BLaER1 (cell line): ENCODE results near the gene CORO6.

ENCODE experiments used
- H3K27ac ChIP-seq: shearing (Covaris generic); formaldehyde crosslinking; 2 replicates; pipeline ENCODE4 v1.8.1; 2022
- H3K27me3 ChIP-seq: shearing (Covaris generic); formaldehyde crosslinking; 2 replicates; pipeline ENCODE4 v1.8.1; 2022
- H3K36me3 ChIP-seq: shearing (Covaris generic); formaldehyde crosslinking; 2 replicates; pipeline ENCODE4 v1.8.1; 2022
- H3K4me1 ChIP-seq: shearing (Covaris generic); formaldehyde crosslinking; 2 replicates; pipeline ENCODE4 v1.8.1; 2022
- H3K4me2 ChIP-seq: shearing (Covaris generic); formaldehyde crosslinking; 2 replicates; pipeline ENCODE4 v1.8.1; 2022
- H3K4me3 ChIP-seq: shearing (Covaris generic); formaldehyde crosslinking; 2 replicates; pipeline ENCODE4 v1.8.1; 2022
- H3K9ac ChIP-seq: shearing (Covaris generic); formaldehyde crosslinking; 2 replicates; pipeline ENCODE4 v1.8.1; 2022
- H3K9me3 ChIP-seq: shearing (Covaris generic); formaldehyde crosslinking; 2 replicates; pipeline ENCODE4 v1.8.1; 2022
- H4K20me1 ChIP-seq: shearing (Covaris generic); formaldehyde crosslinking; 2 replicates; pipeline ENCODE4 v1.8.1; 2022
- Cebpa-rat ChIP-seq: shearing (Covaris generic); IDR thresholded peaks from 2 replicates; pipeline ENCODE4 v1.8.1; 2022

The CORO6 gene

DNA sequence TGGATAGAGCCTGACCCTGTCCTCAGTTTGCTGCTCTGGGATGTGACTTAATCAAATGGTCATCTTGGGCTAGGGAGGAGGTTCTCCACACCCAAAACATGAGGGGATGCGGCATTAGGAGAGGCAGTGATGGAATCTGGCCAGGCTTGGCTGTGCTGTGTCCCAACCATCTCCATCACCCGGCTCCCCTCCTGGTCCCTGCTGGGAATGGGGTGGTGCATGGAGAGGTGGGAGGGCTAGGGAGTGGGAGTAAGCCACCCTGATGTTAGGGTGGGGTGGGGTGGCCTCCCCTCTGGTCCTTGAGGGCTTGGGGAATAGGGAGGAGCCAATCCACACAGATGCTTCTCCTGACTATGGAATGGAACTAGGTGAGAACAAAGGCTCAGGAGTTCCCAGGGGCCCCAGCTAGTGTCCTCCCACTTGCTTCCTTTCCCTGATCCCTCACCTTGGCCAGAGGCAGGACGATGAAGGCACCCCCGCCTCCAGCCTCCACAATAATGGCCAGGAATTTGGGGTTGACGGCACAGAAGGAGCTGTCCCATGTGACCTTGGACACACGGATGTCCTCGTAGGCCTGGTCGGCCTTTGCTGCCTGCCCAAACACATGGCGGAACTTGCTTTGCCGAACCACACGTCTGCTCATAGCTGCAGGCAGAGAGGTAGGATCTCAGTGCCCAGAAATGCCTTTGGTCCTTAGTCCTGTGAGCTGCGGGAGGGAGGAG lies 1.8 kb downstream of the CORO6 start:
- no peak overlapping the region; the same call in 1 of the 2 replicates for H3K27ac ChIP-seq
- H3K4me3 ChIP-seq = no peak overlapping the region
- peak overlapping the region; percentile 82; the same call in 1 of the 2 replicates for H3K9ac ChIP-seq
- TF ChIP-seq Cebpa-rat = no peak
- H4K20me1 ChIP-seq = peaks cover 10% of the 10 kb centered on the region
- peaks cover 87% of the 10 kb centered on the region for H3K4me1 ChIP-seq
- H3K4me2 ChIP-seq = peak overlapping the region; percentile 99
- no peaks in the 10 kb centered on the region for H3K9me3 ChIP-seq
- H3K27me3 ChIP-seq = peaks cover 17% of the 10 kb centered on the region
- peaks cover 9% of the 10 kb centered on the region; the same call in 1 of the 2 replicates for H3K36me3 ChIP-seq

- no peak overlapping the region for H3K27ac ChIP-seq
- H4K20me1 ChIP-seq = peaks cover 17% of the 10 kb centered on the region
- H3K36me3 ChIP-seq = peaks cover 3% of the 10 kb centered on the region; the same call in 1 of the 2 replicates
- H3K27me3 ChIP-seq = peaks cover 22% of the 10 kb centered on the region
- H3K9ac ChIP-seq = no peak overlapping the region
- H3K4me2 ChIP-seq = peak overlapping the region; percentile 99; the same call in 1 of the 2 replicates
- H3K4me3 ChIP-seq = no peak overlapping the region
- no peaks in the 10 kb centered on the region for H3K9me3 ChIP-seq
- no peak for TF ChIP-seq Cebpa-rat
- H3K4me1 ChIP-seq = peaks cover 94% of the 10 kb centered on the region
These were observed 2.4 kb downstream of the CORO6 start for GRCh38 chr17:29620271-29620670.

GRCh38 chr17:29619251-29619650 lies 3.5 kb downstream of the CORO6 start:
- Histone ChIP-seq H3K27me3 (peaks cover 22% of the 10 kb centered on the region), H3K36me3 (no peaks in the 10 kb centered on the region; the same call in 1 of the 2 replicates), H3K9ac (no peak overlapping the region), H3K9me3 (no peaks in the 10 kb centered on the region), H3K27ac (no peak overlapping the region), H3K4me2 (peak overlapping the region; percentile 99), H3K4me3 (no peak overlapping the region), H3K4me1 (peaks cover 94% of the 10 kb centered on the region), H4K20me1 (peaks cover 27% of the 10 kb centered on the region)
- no peak for TF ChIP-seq Cebpa-rat

DNA sequence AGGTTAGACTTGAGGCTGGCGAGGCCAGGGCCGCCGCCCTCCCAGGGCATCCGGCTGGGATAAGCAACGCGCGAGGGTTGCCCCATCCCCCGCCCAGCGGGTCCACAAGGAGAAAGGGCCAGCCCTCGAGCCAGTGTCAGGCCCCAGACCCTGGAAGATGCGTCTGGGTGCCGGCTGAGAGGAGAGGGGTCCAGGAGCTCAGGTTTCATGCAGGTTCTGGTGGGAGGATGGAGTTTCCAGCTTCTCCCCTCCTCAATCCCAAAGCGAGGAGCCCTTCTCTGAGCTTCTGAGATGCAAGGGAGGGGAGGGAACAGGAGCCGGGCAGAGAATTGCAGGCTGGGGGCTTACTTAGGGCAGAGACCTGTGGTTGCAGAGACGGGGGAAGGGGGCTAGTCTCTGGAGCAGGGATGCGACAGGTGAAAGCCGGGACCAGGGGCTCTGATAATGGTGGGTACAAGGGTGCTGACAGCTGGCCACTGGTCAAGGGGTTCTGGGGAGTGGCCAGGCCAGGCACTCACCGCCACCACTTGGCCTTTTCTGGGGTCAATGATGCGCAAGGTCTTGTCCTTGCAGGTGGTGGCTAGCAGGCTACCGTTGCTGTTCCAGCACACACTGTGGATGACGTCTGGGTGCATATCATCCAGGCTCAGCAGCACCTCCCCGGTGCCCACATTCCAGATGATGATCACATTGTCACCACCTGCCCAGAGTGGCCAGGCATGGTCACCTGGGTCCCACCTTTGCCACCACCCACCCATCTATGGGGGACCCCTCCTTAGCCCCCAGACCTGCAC lies 4.2 kb downstream of the CORO6 start:
- H3K27me3 ChIP-seq = peaks cover 22% of the 10 kb centered on the region
- no peak for TF ChIP-seq Cebpa-rat
- peak overlapping the region; percentile 85 for H3K27ac ChIP-seq
- peak overlapping the region; percentile 66 for H3K4me3 ChIP-seq
- H3K4me1 ChIP-seq = peaks cover 94% of the 10 kb centered on the region
- H3K36me3 ChIP-seq = no peaks in the 10 kb centered on the region; the same call in 1 of the 2 replicates
- H3K4me2 ChIP-seq = peak overlapping the region; percentile 99
- peaks cover 35% of the 10 kb centered on the region for H4K20me1 ChIP-seq
- H3K9me3 ChIP-seq = no peaks in the 10 kb centered on the region
- H3K9ac ChIP-seq = peak overlapping the region; percentile 76

DNA sequence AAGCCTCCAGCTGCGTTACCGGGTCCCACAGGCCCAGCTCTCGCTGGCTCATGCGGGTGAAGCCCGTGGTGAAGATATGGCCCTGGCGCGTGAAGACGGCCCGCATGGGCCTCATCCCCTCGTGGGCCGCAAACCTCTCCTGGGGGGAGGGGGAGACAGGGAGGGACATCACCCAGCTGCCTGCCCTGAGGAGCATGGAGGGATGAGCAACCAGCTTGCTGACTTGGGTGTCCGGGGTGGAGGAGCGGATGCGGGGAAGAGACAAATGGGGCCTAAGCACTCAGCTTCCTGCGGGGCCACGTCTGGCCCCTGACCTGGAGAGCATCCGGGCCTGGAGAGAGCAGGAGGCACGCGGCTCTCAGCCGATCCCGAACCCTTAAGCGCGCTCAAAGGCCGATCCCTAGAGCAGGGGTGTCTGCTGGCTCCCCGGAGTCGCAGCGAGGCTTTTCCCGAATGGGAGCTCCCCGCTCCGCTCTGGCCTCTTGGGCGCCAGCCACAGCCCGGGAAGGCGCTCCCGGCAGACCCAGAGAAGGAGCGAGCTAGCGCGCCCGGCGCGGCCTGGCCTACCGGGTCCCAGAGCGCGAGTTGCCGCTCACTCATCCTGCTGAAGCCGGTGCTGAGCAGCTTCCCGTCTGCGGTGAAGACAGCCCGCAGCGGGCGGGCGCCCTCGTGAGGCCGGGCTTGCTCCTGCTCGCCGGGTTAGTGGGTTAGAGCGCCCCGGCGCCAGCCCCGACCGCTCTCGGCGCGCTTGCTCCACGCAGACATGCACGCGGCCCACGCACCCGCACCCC lies 5.0 kb downstream of the CORO6 start:
- no peaks in the 10 kb centered on the region for H3K9me3 ChIP-seq
- peak overlapping the region; percentile 99 for H3K4me2 ChIP-seq
- H3K36me3 ChIP-seq = peaks cover 4% of the 10 kb centered on the region
- peaks cover 35% of the 10 kb centered on the region for H4K20me1 ChIP-seq
- no peak for TF ChIP-seq Cebpa-rat
- H3K4me3 ChIP-seq = peak overlapping the region; percentile 66
- peaks cover 22% of the 10 kb centered on the region for H3K27me3 ChIP-seq
- peak overlapping the region; percentile 76 for H3K9ac ChIP-seq
- peaks cover 95% of the 10 kb centered on the region for H3K4me1 ChIP-seq
- peak overlapping the region; percentile 85 for H3K27ac ChIP-seq

DNA sequence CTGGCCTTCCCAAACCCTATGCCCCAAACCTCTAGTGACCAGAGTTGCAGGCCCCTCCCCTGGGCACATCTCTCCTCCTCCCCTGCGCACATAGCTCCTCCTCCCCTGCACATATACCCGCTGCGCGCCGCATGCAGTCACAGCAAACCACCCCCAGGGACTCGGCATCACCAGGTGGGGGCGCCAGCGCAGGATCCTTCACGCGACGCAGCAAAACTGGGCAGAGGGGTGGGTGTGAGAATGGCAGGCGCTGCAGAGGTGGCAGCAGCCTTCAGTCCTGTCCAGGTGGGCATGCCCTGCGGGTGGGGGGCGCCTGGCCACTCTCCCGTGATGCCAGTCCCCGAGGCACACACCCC lies 5.6 kb downstream of the CORO6 start:
- Histone ChIP-seq H3K4me3 (peak overlapping the region; percentile 66), H3K9ac (peak overlapping the region; percentile 76), H3K9me3 (no peaks in the 10 kb centered on the region), H3K27ac (no peak overlapping the region), H3K4me2 (peak overlapping the region; percentile 99), H3K27me3 (peaks cover 22% of the 10 kb centered on the region), H3K4me1 (peaks cover 94% of the 10 kb centered on the region), H4K20me1 (peaks cover 35% of the 10 kb centered on the region), H3K36me3 (peaks cover 8% of the 10 kb centered on the region)
- TF ChIP-seq Cebpa-rat = no peak

- peak overlapping the region; percentile 99 for H3K4me2 ChIP-seq
- H4K20me1 ChIP-seq = peaks cover 38% of the 10 kb centered on the region
- H3K9ac ChIP-seq = peak overlapping the region; percentile 49; the same call in 1 of the 2 replicates
- peaks cover 14% of the 10 kb centered on the region for H3K36me3 ChIP-seq
- H3K4me3 ChIP-seq = peak overlapping the region; percentile 66
- H3K27me3 ChIP-seq = peaks cover 22% of the 10 kb centered on the region
- TF ChIP-seq Cebpa-rat = no peak
- no peaks in the 10 kb centered on the region for H3K9me3 ChIP-seq
- no peak overlapping the region for H3K27ac ChIP-seq
- H3K4me1 ChIP-seq = peaks cover 88% of the 10 kb centered on the region
These were observed 6.2 kb downstream of the CORO6 start for GRCh38 chr17:29616300-29617048.

GRCh38 chr17:29615492-29616299 lies 7.0 kb downstream of the CORO6 start:
- no peak overlapping the region for H3K27ac ChIP-seq
- H3K9ac ChIP-seq = peak overlapping the region; percentile 49
- peaks cover 22% of the 10 kb centered on the region for H3K27me3 ChIP-seq
- peak overlapping the region; percentile 60 for H3K4me3 ChIP-seq
- no peak for TF ChIP-seq Cebpa-rat
- peak overlapping the region; percentile 99 for H3K4me2 ChIP-seq
- H3K36me3 ChIP-seq = peaks cover 22% of the 10 kb centered on the region
- no peaks in the 10 kb centered on the region for H3K9me3 ChIP-seq
- H3K4me1 ChIP-seq = peaks cover 80% of the 10 kb centered on the region
- peaks cover 41% of the 10 kb centered on the region for H4K20me1 ChIP-seq
